Caco-2 (cell line): ENCODE results near the gene MOB3B. TPM values are rescaled to one million over a fixed set of nuclear protein-coding genes. Genes with fewer than 3 reads are reported as not detected.

Experiments used
- BruUV-seq: library from RNA; stranded (reverse); fragments of 400-500 nt; replicated peaks from 2 replicates; lab custom pipeline; 2021; lab: Mats Ljungman, UMichigan
- CTCF ChIA-PET: fragments of 300-600 bp; sonication (Branson Sonifier 250); formaldehyde crosslinking; loops from one replicate; lab custom pipeline; 2022; ENCODE audit warnings: antibody characterized with exemption; lab: Charles Lee
- POLR2A ChIA-PET: fragments of 300-600 bp; sonication (Branson Sonifier 250); formaldehyde crosslinking; loops from one replicate; lab custom pipeline; 2022; ENCODE audit warnings: antibody characterized with exemption; lab: Charles Lee
- DNase-seq, 2 experiments: peaks; one replicate each; pipeline versions ENCODE4 v3.0.0 to v3.0.0-alpha.2; 2020 to 2022
- H3K27me3 ChIP-seq: replicated peaks from 2 replicates; pipeline ENCODE4 v1.6.0; 2011; ENCODE audit warnings: low read length; ENCODE audit not compliant: control insufficient read depth, insufficient read depth
- H3K36me3 ChIP-seq: 2 replicates; pipeline ENCODE4 v1.5.1; 2011; ENCODE audit warnings: low read length; ENCODE audit not compliant: control insufficient read depth, insufficient read depth
- H3K4me1 ChIP-seq: fragments of 250-450 bp; sonication (Bioruptor Pico); 2 replicates; pipeline ENCODE4 v1.5.1; 2020; ENCODE audit warnings: mild to moderate bottlenecking
- H3K4me3 ChIP-seq: 2 replicates; pipeline ENCODE4 v1.5.1; 2011; ENCODE audit warnings: low read depth, mild to moderate bottlenecking, control low read depth, low read length
- H3K9me3 ChIP-seq: fragments of 250-450 bp; sonication (Bioruptor Pico); 2 replicates; pipeline ENCODE4 v1.5.1; 2020; ENCODE audit warnings: mild to moderate bottlenecking, moderate library complexity
- H3K27ac Mint-ChIP-seq: one replicate; pipeline ENCODE4 v1.8.0; 2022; ENCODE audit warnings: mixed read lengths; ENCODE audit not compliant: unreplicated experiment
- H3K27me3 Mint-ChIP-seq: one replicate; pipeline ENCODE4 v1.8.0; 2022; ENCODE audit warnings: mixed read lengths; ENCODE audit not compliant: insufficient read depth, unreplicated experiment
- H3K36me3 Mint-ChIP-seq: one replicate; pipeline ENCODE4 v1.8.0; 2022; ENCODE audit warnings: mild to moderate bottlenecking, mixed read lengths; ENCODE audit not compliant: insufficient read depth, unreplicated experiment
- H3K4me1 Mint-ChIP-seq: one replicate; pipeline ENCODE4 v1.8.0; 2022; ENCODE audit warnings: low read depth, mixed read lengths; ENCODE audit not compliant: unreplicated experiment
- H3K4me3 Mint-ChIP-seq: one replicate; pipeline ENCODE4 v1.8.0; 2022; ENCODE audit warnings: mild to moderate bottlenecking, moderate library complexity, mixed read lengths; ENCODE audit not compliant: unreplicated experiment
- H3K9me3 Mint-ChIP-seq: one replicate; pipeline ENCODE4 v1.8.0; 2022; ENCODE audit warnings: mixed read lengths; ENCODE audit not compliant: unreplicated experiment
- CTCF ChIP-seq, 2 experiments: fragments of 200-600 bp in 1 of 2; IDR thresholded peaks; 1 replicate in 1 of 2; 2 replicates in 1 of 2; pipeline versions ENCODE4 v1.5.1 to v1.8.0; 2011 to 2022; ENCODE audit warnings: antibody characterized with exemption in 1 of 2, control low read depth in 1 of 2, inconsistent platforms in 1 of 2, low read depth in 1 of 2, low read length in 1 of 2, mild to moderate bottlenecking in 1 of 2, moderate library complexity in 1 of 2; ENCODE audit not compliant: insufficient read depth in 1 of 2, severe bottlenecking in 1 of 2, unreplicated experiment in 1 of 2
- intact Hi-C: fragments of 100-400 bp; cut with micrococcal nuclease; formaldehyde crosslinking; loops from one replicate; pipeline ENCODE4 v1.10.0; 2022; ENCODE audit not compliant: unreplicated experiment
- total RNA-seq: library from RNA; stranded (reverse); gene quantifications from 2 replicates; pipeline ENCODE4 v1.2.3, GENCODE V29; 2022

The MOB3B gene
- total RNA-seq, 1 experiment from 2014 or later = 5.3 TPM

- no peak for TF ChIP-seq CTCF (IDR thresholded peaks at IDR 0.05; ENCODE audit: insufficient read depth in 1 of 2, low read depth in 1 of 2, low read length in 1 of 2, severe bottlenecking in 1 of 2, unreplicated experiment in 1 of 2)
- no peaks in the 10 kb centered on the region for H3K36me3 Mint-ChIP-seq
- intact Hi-C loops = no loop called here
- no peaks in the 10 kb centered on the region for H3K36me3 ChIP-seq
- H3K9me3 ChIP-seq = no peaks in the 10 kb centered on the region
- no peaks in the 10 kb centered on the region for H3K9me3 Mint-ChIP-seq
- H3K27ac Mint-ChIP-seq = no peak overlapping the region
- peaks cover 7% of the 10 kb centered on the region; the same call in 1 of the 2 replicates for H3K4me1 ChIP-seq
- CTCF ChIA-PET = no interaction called here
- no peak overlapping the region for H3K4me3 ChIP-seq
- no peaks in the 10 kb centered on the region for H3K27me3 ChIP-seq
- H3K4me1 Mint-ChIP-seq = peaks cover 8% of the 10 kb centered on the region
- DNase-seq = no peak
- BruUV-seq = no TSS peak
- H3K27me3 Mint-ChIP-seq = no peaks in the 10 kb centered on the region
- H3K4me3 Mint-ChIP-seq = no peak overlapping the region
- POLR2A ChIA-PET = no interaction called here
Observed at GRCh38 chr9:27352457-27353165, 177.0 kb downstream of the MOB3B start.

DNA sequence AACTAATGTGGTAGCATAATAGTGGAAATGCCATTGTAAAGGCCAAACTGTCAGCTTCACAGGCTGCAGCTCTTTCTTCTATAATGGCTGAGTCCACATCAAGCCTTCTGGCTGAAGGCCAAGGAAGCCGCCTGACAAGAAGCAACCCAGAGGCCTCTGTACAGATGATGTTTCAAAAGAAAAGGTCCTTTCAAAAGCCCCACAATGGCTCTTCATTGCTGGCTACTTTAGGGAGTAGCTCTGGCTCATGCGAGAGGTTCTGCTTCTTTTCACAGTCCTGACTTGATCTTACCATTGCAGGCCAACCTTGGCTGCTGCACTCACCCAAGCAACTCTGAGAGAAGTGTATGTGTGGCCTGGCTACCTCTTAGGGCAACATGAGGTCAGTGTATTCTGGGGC lies 178.2 kb downstream of the MOB3B start:
- TF ChIP-seq CTCF (IDR thresholded peaks at IDR 0.05; ENCODE audit: insufficient read depth in 1 of 2, low read depth in 1 of 2, low read length in 1 of 2, severe bottlenecking in 1 of 2, unreplicated experiment in 1 of 2) = no peak
- no peaks in the 10 kb centered on the region for H3K36me3 Mint-ChIP-seq
- Histone ChIP-seq H3K27me3 (no peaks in the 10 kb centered on the region), H3K36me3 (no peaks in the 10 kb centered on the region), H3K4me3 (no peak overlapping the region), H3K9me3 (no peaks in the 10 kb centered on the region), H3K4me1 (0 out of 2 replicates have a peak, but pooled peaks cover 2% of the 10 kb centered on the region)
- no peak overlapping the region for H3K4me3 Mint-ChIP-seq
- no peaks in the 10 kb centered on the region for H3K9me3 Mint-ChIP-seq
- DNase-seq = no peak
- no peak overlapping the region for H3K27ac Mint-ChIP-seq
- POLR2A ChIA-PET = no interaction called here
- BruUV-seq = no TSS peak
- intact Hi-C loops = no loop called here
- H3K27me3 Mint-ChIP-seq = no peaks in the 10 kb centered on the region
- H3K4me1 Mint-ChIP-seq = peaks cover 1% of the 10 kb centered on the region
- CTCF ChIA-PET = no interaction called here

DNA sequence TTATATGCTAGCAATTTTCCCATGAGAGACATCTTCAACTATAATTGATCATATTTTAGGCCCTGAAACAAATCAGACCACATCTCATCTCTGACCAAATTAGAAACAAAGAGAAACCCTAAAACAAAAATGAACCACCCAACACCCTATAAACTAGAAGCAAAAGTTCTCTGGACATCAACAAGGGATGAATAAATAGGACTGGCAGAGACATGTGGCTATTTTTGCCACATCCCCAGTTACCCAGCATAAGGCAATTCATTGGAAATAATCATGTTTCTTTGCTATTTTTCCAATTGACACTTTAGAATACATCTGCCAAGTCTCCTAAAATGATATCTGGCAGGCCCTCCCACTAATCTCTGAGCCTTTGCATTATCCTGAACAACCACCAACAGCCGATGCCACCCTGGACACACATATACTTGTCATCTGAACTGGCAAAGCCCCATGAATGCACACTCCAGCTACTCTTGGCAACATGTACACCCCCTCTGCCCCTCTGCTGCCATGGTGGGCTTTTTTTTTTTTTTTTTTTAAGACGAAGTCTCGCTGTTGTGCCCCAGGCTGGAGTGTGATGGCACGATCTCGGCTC lies 179.1 kb downstream of the MOB3B start:
- BruUV-seq = no TSS peak
- no peak for TF ChIP-seq CTCF (IDR thresholded peaks at IDR 0.05; ENCODE audit: insufficient read depth in 1 of 2, low read depth in 1 of 2, low read length in 1 of 2, severe bottlenecking in 1 of 2, unreplicated experiment in 1 of 2)
- H3K4me1 Mint-ChIP-seq = no peaks in the 10 kb centered on the region
- Histone ChIP-seq H3K36me3 (no peaks in the 10 kb centered on the region), H3K9me3 (no peaks in the 10 kb centered on the region), H3K27me3 (no peaks in the 10 kb centered on the region), H3K4me3 (no peak overlapping the region), H3K4me1 (no peaks in the 10 kb centered on the region)
- no peak for DNase-seq
- intact Hi-C loops = no loop called here
- CTCF ChIA-PET = no interaction called here
- no peaks in the 10 kb centered on the region for H3K9me3 Mint-ChIP-seq
- POLR2A ChIA-PET = no interaction called here
- H3K36me3 Mint-ChIP-seq = no peaks in the 10 kb centered on the region
- H3K27me3 Mint-ChIP-seq = no peaks in the 10 kb centered on the region
- H3K4me3 Mint-ChIP-seq = no peak overlapping the region
- no peak overlapping the region for H3K27ac Mint-ChIP-seq
